ENCODE results near the gene TRIM25. TPM values are rescaled to one million over a fixed set of nuclear protein-coding genes. Genes with fewer than 3 reads are reported as not detected.

The TRIM25 gene
- total and polyA plus RNA-seq, 2 of the 8 experiments (the other 6 are each of a cell fraction or from before 2014, with no cell fraction given) = 16.6 to 38.9 TPM

DNA sequence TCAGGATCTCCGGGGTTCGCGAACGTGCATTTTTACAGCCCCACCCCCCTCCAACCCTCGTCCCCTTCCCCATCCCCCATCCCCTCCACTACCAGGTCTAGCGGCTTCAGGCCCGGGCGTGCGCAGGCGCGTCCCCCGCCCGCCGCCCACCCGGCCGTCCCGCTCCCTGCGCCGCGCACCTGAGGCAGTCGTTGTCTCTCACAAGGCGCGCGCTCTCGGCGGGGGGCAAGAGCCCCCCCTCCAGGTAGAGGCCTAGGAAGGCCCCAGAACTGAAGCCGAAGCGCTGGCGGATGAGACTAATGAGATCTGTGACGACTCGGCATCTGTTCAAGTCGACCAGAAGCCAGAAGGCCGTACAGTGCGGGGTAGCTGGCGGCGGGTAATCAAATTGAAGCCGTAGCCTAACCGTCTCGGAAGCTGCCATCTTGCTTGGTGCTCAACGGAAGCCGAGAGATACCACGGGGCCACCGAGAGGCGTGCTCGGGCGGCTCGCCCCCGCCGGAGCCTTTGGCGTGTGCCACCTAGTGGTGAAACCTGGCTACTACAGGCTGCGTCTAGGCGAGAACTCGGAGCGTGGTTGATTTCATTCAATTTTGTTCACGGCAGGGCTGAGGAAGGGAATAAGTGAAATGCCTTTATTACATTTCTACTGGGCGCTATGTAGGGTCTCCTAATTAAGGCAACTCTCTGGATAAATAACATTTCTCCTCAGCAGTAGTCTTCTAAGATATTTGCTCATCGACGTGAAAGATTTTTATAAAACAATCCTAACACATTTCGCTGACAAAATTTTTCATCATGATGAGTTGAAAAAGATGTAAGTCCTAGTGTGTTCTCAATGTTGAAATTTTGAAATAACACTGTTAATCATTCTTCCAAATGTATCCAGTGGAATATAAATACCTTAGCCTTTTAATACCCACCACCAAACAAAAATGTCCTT, 47.0 kb upstream of the TRIM25 start, which contains the start of gene COIL (continued):
- TF ChIP-seq KDM1A (IDR thresholded peaks at IDR 0.05; ENCODE audit: borderline replicate concordance, low read length) = no peak
- TF ChIP-seq, protein P1, sequence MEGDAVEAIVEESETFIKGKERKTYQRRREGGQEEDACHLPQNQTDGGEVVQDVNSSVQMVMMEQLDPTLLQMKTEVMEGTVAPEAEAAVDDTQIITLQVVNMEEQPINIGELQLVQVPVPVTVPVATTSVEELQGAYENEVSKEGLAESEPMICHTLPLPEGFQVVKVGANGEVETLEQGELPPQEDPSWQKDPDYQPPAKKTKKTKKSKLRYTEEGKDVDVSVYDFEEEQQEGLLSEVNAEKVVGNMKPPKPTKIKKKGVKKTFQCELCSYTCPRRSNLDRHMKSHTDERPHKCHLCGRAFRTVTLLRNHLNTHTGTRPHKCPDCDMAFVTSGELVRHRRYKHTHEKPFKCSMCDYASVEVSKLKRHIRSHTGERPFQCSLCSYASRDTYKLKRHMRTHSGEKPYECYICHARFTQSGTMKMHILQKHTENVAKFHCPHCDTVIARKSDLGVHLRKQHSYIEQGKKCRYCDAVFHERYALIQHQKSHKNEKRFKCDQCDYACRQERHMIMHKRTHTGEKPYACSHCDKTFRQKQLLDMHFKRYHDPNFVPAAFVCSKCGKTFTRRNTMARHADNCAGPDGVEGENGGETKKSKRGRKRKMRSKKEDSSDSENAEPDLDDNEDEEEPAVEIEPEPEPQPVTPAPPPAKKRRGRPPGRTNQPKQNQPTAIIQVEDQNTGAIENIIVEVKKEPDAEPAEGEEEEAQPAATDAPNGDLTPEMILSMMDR (IDR thresholded peaks at IDR 0.05; ENCODE audit: control extremely low read depth in 1 of 3, insufficient read depth in 1 of 3, low read depth in 1 of 3, low read length in 3 of 3) = peak; percentile 90 to 98 (median 93)
- TF ChIP-seq NANOG (IDR thresholded peaks at IDR 0.05; ENCODE audit: insufficient read depth, low read depth, low read length, poor library complexity, severe bottlenecking) = no peak
- TF ChIP-seq ZNF274 (IDR thresholded peaks at IDR 0.05; ENCODE audit: borderline replicate concordance, extremely low read depth, low read length) = no peak
- TF ChIP-seq RAD21 (IDR thresholded peaks at IDR 0.05 in 1 of 2, conservative IDR thresholded peaks at IDR 0.05 in 1 of 2; ENCODE audit: low read depth in 2 of 2, low read length in 2 of 2) = peak; percentile 53 to 64
- TF ChIP-seq MAFK (IDR thresholded peaks at IDR 0.05; ENCODE audit: low read depth, low read length) = no peak

Data from H1 (cell line).